ENCODE measurements around the gene CLPX.

GRCh38 chr15:65204236-65204930 lies 19.2 kb upstream of the CLPX start:
- TF ChIP-seq, protein P1, sequence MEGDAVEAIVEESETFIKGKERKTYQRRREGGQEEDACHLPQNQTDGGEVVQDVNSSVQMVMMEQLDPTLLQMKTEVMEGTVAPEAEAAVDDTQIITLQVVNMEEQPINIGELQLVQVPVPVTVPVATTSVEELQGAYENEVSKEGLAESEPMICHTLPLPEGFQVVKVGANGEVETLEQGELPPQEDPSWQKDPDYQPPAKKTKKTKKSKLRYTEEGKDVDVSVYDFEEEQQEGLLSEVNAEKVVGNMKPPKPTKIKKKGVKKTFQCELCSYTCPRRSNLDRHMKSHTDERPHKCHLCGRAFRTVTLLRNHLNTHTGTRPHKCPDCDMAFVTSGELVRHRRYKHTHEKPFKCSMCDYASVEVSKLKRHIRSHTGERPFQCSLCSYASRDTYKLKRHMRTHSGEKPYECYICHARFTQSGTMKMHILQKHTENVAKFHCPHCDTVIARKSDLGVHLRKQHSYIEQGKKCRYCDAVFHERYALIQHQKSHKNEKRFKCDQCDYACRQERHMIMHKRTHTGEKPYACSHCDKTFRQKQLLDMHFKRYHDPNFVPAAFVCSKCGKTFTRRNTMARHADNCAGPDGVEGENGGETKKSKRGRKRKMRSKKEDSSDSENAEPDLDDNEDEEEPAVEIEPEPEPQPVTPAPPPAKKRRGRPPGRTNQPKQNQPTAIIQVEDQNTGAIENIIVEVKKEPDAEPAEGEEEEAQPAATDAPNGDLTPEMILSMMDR (IDR thresholded peaks at IDR 0.05) = no peak
- TF ChIP-seq EZH2 (IDR thresholded peaks at IDR 0.05) (no peak), EZH2phosphoT487 (IDR thresholded peaks at IDR 0.05) (no peak)
